ENCODE results near the gene GZMM.
A peak's percentile ranks its signal among the peaks of the same experiment; 100 is the strongest.

The GZMM gene

GRCh38 chr19:525857-526419, 17.9 kb upstream of the GZMM start:
- H3K4me2 ChIP-seq (ENCODE audit: low read length): no peak overlapping the region
- no peak overlapping the region for H3K4me3 ChIP-seq (ENCODE audit: low read depth, low read length)
- H2AFZ ChIP-seq: no peak overlapping the region
- no peaks in the 10 kb centered on the region for H3K27me3 ChIP-seq (ENCODE audit: control insufficient read depth, insufficient read depth, low read length)
- no peaks in the 10 kb centered on the region for H3K36me3 ChIP-seq (ENCODE audit: control insufficient read depth, insufficient read depth, low read length)
- H3K9ac ChIP-seq: no peak overlapping the region
- H3K27ac ChIP-seq: no peak overlapping the region
- H3K9me3 ChIP-seq (ENCODE audit: control insufficient read depth, low read length): no peaks in the 10 kb centered on the region
- no peaks in the 10 kb centered on the region for H3K4me1 ChIP-seq
- no peaks in the 10 kb centered on the region for H3K79me2 ChIP-seq
- TF ChIP-seq, protein P1, sequence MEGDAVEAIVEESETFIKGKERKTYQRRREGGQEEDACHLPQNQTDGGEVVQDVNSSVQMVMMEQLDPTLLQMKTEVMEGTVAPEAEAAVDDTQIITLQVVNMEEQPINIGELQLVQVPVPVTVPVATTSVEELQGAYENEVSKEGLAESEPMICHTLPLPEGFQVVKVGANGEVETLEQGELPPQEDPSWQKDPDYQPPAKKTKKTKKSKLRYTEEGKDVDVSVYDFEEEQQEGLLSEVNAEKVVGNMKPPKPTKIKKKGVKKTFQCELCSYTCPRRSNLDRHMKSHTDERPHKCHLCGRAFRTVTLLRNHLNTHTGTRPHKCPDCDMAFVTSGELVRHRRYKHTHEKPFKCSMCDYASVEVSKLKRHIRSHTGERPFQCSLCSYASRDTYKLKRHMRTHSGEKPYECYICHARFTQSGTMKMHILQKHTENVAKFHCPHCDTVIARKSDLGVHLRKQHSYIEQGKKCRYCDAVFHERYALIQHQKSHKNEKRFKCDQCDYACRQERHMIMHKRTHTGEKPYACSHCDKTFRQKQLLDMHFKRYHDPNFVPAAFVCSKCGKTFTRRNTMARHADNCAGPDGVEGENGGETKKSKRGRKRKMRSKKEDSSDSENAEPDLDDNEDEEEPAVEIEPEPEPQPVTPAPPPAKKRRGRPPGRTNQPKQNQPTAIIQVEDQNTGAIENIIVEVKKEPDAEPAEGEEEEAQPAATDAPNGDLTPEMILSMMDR (IDR thresholded peaks at IDR 0.05): no peak

DNA sequence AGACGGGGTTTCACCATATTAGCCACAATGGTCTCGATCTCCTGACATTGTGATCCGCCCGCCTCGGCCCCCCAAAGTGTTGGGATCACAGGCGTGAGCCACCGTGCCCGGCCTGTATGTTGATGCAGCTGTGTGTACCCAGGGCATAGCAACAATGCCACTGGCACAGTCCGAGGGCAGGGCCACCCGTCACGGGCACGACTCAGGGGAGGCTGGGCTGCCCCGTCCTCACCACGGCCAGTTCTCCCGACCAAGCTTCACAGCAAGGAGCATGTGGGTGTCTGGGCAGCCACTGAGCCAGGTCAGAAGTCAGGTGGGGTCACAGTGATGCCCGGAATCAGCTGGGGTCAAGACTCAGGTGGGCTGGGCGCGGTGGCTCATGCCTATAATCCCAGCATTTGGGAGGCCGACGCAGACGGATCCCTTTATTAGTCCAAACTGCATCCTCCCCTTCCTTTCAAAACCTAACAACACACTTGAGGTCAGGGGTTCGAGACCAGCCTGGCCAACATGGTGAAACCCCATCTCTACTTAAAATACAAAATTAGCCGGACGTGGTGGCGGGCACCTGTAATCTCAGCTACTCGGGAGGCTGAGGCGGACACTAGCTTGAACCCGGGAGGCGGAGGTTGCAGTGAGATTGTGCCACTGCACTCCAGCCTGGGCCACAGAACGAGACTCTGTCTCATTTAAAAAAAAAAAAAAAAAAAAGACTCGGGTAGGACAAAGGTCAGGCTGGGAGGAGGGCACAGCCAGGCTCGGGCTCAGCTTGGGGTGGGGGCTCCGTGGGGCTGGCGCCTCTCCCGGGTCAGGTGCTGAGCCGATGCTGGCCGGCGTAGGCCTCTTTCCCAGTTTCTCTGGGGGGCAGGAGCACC, 13.5 kb upstream of the GZMM start:
- peaks cover 9% of the 10 kb centered on the region for H3K4me1 ChIP-seq
- no peak overlapping the region for H3K9ac ChIP-seq
- peak overlapping the region; percentile 81 for H3K27ac ChIP-seq
- H3K9me3 ChIP-seq (ENCODE audit: control insufficient read depth, low read length): no peaks in the 10 kb centered on the region
- H3K4me3 ChIP-seq (ENCODE audit: low read depth, low read length): peak overlapping the region; percentile 81
- no peaks in the 10 kb centered on the region for H3K36me3 ChIP-seq (ENCODE audit: control insufficient read depth, insufficient read depth, low read length)
- H3K79me2 ChIP-seq: peaks cover 25% of the 10 kb centered on the region
- H2AFZ ChIP-seq: peak overlapping the region; percentile 97
- peak overlapping the region; percentile 70 for H3K4me2 ChIP-seq (ENCODE audit: low read length)
- H3K27me3 ChIP-seq (ENCODE audit: control insufficient read depth, insufficient read depth, low read length): no peaks in the 10 kb centered on the region
- TF ChIP-seq, protein P1 (IDR thresholded peaks at IDR 0.05): no peak

DNA sequence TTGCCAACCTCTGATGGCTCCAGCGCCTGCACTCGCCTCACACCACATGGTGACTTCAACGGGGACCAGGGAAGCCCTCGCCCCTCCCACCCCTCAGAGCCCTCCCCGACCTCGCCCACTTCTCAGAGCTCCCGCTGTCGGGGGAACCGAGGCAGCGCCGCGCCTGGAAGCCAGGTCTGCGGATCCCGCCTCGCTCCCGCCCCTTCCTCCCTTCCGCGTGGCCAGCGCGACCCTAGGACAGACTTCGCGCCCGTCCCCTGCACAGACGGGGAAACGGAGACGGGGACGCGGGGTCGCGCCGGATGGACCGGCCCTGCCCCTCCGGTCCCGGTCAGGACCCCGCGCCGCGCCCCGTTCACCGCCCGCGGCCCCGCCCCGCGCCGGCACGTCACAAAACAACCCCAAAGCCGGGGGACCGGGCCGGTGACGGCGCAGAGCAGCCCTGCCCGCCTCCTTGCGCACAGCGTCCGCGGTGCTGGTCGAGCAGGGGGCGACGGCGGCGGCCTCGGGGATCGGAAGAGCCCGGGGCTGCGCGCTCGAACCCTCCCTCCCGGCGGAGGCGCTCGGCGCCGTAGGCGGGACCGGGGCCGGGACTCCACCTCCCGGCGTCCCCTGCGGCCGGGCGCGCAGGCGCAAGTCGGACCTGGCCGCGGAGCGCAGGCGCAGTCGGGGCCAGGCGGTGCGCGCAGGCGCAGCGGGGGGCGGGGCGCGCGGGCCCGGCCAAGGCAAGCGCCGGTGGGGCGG, 12.7 kb upstream of the GZMM start:
- Histone ChIP-seq H3K9me3 (ENCODE audit: control insufficient read depth, low read length) (no peaks in the 10 kb centered on the region), H3K4me3 (ENCODE audit: low read depth, low read length) (peak overlapping the region; percentile 81), H3K27ac (peak overlapping the region; percentile 81), H3K36me3 (ENCODE audit: control insufficient read depth, insufficient read depth, low read length) (no peaks in the 10 kb centered on the region), H3K9ac (peak overlapping the region; percentile 85), H3K27me3 (ENCODE audit: control insufficient read depth, insufficient read depth, low read length) (no peaks in the 10 kb centered on the region), H3K4me2 (ENCODE audit: low read length) (peak overlapping the region; percentile 70), H3K4me1 (peaks cover 9% of the 10 kb centered on the region), H3K79me2 (peaks cover 33% of the 10 kb centered on the region), H2AFZ (peak overlapping the region; percentile 97)
- TF ChIP-seq, protein P1 (IDR thresholded peaks at IDR 0.05): no peak

GRCh38 chr19:531753-532560, 11.9 kb upstream of the GZMM start, which contains the start of gene CDC34:
Gene CDC34 (plus strand): TSS chr19:531760. CDS start chr19:531932, 172 bp downstream.
- Histone ChIP-seq H3K4me1 (peaks cover 9% of the 10 kb centered on the region), H3K79me2 (peaks cover 40% of the 10 kb centered on the region), H3K4me3 (ENCODE audit: low read depth, low read length) (peak within 1 kb of the TSS; percentile 86), H3K36me3 (ENCODE audit: control insufficient read depth, insufficient read depth, low read length) (no peaks in the 10 kb centered on the region), H3K27me3 (ENCODE audit: control insufficient read depth, insufficient read depth, low read length) (no peaks in the 10 kb centered on the region), H3K4me2 (ENCODE audit: low read length) (peak within 1 kb of the TSS; percentile 98), H2AFZ (peak within 1 kb of the TSS; percentile 97), H3K9me3 (ENCODE audit: control insufficient read depth, low read length) (no peaks in the 10 kb centered on the region), H3K9ac (peak within 1 kb of the TSS; percentile 85), H3K27ac (peak within 1 kb of the TSS; percentile 81)
- TF ChIP-seq, protein P1 (IDR thresholded peaks at IDR 0.05): no peak

Data from parathyroid adenoma (tissue), 2 donors.